Right forelimb (tissue), 1 donor: Measurements from ENCODE around the gene COL23A1.
A peak's percentile ranks its signal among the peaks of the same experiment; 100 is the strongest.

Experiments
- DNase-seq: peaks from one replicate; pipeline ENCODE4 v3.0.0-alpha.2; 2018

COL23A1 gene

DNA sequence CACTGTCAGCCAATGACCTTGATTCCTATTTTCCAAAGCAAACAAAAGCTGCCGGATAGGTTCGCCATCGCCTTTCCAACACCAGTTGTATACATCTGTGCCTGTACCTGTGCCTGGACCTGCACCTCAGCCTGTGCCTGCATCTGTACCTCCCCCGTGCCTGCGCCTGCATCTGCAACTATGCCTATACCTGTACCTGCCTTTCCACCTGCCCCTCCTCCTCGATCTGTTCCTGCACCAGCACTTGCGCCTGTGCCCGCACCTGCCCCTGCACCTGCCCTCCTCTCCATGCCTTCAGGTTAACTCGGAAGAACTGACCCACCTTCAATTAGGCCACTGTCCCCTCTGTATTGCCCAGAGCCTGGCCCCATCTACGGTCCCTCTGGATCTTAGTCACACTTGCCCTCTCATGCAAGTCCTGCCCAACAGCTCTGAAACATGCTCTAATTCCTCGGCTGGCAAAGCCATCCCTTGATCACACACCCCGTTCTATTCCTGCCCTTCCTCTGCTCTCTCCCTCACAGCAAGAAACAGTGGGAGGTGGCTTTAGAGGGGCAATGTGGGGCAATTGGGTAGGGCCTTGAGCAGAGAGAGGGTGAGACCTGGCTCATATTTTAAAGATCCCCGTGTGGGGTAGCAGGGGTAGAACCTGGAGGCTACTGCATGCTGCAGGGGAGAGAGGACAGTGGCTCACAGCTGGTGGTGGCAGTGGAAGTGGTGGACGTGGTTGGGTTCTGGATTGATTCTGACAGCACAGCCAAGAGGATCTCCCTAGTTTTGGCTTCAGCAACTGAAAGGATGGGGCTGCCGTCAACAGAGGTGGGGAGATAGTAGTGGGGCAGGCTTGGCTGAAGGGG, 298.0 kb downstream of the COL23A1 start:
- peak; percentile 34 for DNase-seq

DNA sequence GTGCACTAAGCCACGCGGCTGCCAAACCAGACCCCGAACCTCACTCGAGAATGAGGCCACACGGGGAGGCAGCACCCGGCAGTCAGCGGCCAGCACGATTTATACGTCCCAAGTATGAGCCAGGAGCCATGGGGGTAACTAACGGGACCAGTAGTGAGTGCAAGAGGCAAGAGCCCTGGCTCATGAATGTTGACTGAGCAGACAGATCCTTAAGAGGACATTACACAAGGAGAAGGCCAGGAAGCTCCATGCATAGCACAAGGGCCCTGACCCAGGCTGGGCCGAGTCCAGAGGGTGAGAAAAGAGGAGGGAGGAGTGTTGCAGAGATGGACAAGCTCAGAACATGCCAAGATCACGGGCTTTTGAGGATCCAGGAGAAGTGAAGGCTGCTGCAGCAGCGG, 299.0 kb downstream of the COL23A1 start:
- no peak for DNase-seq

DNA sequence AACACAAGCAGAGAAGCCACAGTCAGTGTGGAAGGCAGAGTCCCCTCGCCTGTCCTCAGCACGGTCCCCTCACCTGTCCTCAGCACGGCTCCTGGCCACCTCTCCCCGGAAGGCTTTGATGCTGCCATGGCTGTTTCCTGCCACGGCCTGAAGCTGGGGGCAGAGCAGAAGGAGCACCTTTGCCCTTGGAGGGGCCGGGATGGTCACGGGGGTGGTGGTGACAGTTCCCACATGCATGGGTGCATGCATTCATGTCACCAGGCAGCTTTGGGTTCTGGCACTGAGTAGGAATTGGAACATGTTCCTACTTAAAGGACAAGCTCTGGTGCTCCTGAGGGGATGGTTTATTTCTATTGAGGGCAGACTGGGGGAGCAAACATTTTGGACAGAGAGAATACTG, 299.8 kb downstream of the COL23A1 start:
- DNase-seq, result no peak

DNA sequence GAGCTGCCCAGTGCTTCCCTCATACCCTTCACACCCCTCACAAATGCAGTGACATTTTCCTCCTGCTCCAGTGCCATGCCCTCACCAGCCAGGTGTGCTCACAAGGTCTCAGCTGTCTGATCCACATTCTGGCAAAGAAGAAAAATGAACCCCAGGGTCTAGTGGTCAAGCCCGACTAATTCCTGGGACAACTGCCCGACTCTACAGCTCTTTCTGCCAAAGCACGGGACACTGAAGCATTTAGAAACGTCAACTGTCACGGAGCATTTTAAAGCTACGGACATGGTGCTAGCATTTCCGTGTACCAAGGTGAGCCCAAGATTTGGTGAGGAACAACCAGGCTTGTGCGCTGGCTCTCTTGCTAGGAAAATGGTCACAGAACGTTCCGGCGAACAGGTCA, 300.8 kb downstream of the COL23A1 start:
- no peak for DNase-seq

DNA sequence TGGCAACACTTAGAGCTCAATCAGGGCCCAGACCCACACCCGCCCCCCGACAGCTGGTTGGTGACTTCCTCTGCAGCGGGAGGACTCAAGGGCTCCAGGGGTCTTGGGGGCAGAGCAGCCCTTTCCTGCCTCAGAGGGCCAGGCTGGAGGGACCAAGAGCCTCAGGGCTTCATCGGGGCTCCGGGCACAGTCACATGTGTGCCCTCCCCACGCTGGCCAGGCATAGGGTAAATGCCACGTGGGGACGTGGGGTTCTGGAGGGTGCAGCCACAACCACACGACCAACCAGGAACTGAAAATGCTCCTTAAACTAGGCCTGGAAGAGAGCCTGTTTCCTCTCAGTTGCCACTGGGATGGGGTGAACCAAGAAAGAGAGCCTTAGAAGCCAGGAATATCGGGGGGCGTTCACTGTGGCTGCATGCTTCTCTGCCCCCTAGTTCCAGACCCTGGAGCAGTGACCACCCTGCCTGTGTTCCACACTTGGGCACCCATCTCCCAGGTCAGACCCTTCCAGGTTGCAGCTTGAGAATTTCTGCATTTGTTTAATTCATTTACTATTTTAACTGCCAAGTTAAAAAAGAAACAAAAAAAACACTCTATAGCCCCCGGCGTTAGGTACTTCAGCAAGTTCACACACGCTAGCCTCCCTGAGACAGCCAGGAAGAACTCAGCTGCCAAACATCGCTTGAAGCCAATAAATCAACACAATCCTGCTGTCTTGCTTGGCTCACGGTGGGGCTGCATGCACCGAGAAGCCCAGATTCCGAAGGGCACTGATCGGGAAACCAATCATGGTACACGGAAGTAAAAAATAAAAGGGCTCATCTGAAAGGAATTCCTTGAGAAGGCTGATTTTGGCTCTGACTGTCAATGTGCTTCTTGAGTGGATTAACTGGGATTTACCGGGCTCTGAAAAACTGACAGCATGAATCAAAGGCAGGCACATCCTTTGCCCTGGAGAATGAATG, 301.5 kb downstream of the COL23A1 start:
- no peak for DNase-seq

DNA sequence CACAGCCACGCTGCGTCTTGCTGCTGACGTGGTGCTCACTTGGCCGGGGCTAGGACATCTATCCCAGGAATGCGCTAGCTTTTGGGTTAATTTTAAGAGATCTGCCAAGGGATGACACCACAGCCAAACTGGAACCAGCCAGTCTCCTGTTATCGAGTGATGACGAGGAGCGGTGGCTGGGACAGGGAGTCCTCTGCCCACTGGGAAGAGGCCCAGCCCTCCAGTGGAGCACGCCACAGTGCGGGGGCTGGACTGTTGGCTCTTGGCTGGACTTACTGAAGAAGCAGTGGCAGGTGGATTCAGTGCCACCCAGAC, 302.4 kb downstream of the COL23A1 start:
- DNase-seq, result no peak

DNA sequence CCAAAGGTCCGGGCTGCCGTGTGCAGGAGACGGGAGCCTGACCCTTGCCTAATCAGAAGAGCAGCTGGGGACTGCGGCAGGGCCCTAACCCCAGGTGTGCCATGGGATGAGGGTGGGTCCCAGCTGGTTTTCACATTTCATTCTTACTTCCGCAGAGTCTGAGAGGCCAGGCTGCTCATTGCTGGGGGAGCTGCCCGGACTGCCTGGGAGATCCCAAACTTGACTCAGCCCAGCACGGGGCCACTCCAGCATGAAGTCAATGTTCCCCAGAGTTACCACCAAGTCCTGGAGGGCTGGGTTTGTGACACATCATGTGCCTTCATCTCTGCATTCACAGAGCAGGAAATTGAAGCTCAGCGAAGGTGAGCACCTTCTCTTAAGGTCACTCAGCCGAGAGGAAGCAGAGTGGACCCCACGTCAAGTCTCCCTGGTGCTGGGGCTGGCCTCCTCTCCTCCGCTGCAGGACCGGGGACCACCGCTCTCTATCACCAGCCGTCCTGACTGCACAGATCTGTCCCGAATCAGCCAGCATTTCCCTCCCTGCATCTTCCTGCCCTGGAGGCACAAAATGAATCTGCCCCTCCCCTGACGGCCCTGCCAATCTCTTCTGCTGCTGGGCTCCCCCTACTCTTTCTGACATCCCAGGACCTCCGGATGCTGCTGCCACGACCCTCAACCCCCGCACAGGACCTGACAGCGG, 303.0 kb downstream of the COL23A1 start:
- DNase-seq, result no peak

DNA sequence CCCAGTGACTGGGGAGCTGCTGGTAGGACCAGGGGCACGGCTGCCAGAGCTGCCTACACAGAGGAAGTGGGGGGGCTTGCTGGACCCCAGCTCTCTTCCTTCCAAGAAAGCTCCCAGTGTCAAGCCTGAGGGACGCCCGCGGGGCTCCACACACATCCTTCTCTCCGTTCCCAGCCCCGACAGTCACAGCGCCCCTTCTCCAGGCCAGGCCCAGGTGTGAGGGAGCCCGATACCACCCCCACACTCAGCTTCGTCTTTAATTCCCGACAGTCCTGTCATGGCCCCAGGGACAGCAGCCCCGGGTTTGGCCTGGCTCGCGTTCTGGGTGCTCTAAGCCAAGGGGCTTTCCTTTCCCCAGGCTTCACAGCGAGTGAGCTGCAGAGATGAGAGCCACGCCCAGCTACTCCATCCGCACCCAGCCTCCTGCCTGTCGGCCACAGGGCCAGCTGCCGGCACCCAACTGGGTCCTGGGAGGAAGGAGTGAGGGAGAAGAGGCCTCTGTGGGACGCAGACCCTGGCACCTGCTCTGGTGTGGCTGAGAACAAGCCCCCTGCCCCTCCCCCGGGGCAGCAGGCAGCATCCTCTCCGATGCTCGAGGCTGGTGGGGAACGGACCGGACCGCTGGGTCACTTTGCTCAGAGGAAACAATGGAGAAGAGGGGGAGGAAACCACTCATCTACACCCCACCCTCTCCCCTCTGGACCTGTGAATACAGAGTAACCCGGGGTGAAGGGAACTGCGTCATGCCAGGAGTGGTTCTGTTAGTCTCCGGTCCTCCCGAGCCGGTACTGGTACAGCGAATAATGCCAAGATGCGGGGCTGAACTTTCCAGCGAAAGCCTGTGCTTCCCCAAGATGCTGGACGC, 303.7 kb downstream of the COL23A1 start:
- DNase-seq, result no peak

DNA sequence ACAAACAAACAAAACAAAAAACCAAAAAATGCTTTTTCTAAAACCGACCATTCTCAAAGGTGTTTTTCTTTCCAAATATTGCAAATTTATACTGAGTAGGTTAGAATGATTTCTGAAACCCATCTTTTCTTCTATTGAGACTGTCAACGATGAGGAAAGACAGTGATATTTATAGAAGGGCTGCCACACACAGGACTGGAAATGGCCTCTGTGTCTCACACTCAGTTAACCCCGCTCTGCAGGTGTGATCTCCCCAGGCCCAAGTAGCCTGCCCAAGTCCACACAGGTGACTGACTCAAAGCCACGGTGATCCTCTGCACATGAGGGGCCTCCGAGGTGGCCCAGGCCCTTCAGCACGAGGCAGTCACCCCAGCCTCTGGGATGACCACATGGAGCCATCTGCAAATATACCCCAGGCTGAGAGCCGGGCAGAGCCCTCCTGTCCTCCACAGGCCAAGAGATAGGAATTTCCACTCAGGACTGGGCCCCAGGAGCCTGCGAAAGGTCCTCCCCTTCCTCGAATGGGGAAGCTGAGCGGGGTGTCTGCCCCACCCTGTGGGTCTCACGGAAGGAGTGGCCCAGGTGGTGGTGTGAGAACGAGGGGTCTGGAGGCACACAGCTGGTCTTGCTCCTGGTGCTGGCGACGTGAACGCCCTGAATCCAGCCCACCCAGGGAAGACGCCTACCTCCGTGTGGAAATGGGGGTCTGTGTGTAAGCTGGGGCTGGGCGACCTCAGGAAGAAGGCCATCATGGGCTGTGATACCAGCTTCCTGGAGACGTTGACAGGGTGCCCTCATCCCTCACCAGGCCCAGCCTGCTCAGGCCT, 304.6 kb downstream of the COL23A1 start:
- DNase-seq, result no peak

DNA sequence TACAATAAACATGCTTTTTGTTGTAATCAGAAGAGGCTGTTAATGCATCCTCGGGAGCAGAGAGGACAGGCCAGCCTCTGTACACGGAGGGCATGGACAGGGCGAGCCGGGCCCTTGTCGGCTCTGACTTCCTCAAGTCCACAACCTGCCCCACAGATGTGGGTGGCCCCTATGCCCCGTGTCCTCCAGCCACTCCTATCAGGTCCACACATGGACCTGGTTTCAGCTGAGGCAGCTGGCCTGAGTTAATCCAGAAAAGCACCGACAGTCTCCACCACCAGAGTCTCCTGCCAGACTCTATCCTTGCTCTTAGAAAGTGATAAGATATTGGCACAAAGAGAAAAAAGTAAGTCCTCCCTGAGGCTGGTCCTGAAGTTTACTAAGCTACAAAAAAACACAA, 305.2 kb downstream of the COL23A1 start:
- DNase-seq, result no peak

DNA sequence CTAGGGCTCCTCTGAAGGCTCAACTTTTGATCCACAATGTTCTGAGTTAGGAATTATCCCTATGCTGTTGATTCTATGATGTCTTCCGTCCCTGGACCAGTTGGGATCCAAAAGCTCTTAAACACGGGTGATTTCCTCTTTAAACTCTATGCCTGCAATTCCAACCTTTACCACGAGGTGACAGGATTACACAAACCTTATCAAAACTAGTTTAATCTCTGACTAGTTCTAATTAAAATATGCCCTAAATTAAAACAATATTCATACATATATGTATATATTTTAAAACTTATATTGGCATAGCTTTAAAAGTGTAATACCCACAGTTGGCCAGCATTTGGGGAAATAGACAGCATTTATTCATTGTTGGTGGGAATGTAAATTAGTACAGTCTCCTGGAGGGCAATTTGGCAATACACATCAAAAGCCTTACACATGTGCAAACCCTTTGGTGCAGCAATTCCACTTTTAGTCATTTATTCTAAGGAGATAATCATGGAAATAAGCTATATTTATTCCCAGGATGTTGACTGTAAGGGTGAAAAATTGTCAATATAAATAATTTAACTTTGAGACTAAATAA, 306.0 kb downstream of the COL23A1 start:
- no peak for DNase-seq

DNA sequence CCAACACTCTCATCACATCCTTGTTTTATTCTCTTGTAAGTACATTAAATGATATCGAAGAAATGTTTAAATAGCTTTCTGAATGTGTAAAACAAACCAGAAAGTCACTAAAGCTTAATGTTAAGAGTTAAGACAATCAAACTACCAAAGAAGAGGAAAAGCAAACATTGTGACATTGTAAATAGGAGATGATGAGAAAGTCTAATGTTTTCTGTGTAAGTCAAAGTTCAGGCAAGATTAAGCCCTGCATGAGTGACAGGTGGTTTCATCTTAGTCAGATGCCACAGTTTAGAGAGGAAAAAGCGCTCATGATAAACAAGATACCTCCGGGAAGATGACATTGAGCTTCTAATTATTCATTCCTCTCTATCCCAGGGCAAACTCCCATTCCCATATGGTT, 306.7 kb downstream of the COL23A1 start:
- no peak for DNase-seq

DNA sequence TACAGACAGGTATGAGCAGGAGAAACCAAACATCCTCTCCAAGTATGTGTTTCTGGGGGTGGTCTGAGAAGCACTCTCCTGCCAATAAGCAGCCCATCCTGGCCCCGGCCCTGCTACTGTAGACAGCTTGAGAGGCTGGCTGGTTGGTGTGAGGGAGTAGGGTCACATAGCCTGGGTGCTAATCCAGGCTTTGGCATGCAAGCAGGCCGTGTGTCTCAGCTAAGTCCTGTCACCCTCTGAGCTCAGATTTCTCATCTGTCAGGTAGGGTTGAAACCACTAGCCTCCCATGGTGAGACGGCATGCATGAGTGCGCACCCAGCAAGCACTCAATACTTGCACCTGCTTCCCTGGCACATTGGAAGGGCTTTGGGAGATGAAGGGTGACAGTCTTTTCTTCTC, 307.8 kb downstream of the COL23A1 start:
- no peak for DNase-seq

DNA sequence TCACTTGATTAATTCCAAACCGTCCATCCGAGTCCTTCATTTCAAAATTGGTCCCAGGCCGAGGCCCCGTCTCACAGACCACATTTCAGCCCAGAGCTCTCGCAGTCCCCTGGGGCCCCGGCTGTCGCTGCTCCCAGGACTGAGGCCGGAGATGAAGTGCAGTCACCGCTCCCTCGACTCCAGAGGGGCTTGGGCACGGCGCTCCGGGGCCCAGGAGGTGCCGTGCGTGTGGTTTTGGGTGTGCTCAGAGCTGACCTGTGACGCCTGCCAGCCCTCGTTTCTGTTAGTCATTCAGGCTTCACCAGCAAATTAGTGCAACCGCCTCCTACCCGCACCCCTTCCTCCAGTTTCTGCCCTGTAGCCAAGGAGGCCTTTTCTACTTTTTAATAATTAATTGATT, 308.9 kb downstream of the COL23A1 start:
- no peak for DNase-seq

DNA sequence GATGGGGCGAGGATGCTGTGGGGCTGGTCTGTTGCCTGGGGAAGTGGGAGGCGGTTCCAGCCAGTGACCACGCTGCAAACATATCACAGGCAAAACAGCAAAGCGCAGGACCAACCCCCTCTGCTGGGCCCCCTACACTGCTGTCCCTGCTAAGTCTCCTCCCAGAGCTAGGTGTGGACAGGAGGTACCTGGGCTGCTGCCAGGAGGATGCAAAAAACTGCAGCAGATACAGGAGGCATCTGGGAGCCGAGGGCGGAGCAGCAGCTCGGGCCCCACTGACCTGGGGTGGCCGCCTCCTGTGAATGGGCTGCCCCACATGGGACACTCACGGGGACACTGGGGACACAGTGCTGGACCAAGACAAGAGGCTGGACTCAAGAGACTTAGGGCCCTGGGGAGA, 309.6 kb downstream of the COL23A1 start:
- no peak for DNase-seq

DNA sequence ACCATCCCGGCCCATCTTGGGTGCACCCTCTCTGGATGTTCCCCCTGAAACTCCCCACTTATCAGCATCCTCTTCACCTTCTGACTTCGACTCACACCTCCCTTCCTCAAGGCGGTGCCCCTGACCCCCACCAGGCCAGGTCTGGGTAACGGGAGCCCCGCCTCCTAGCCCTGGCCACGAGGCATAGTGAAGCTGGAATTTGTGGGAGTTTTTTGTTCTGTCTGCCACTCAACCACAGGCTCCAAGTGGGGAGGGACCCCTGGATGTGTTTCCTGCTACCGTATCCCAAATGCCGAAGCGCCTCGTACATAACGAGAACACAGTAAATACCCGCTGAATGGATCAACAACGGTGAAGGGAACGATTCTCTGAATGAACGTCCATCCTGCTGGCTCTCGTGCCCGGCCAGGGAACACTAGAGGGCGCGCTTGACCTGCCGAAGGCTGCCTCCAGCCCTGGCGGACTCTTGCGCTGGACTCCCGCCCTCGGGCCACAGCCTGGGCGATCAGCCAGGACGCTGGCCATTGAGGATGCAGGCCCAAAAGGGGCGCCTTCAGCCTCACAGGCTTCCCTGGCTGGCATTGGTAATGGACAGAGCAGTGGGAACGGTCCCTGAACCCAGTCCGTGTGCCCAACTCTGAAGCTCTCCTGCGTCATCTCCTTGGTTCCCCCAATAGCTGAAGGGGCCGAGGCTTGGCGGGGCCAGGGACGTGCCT, 310.3 kb downstream of the COL23A1 start:
- peak; percentile 93 for DNase-seq

DNA sequence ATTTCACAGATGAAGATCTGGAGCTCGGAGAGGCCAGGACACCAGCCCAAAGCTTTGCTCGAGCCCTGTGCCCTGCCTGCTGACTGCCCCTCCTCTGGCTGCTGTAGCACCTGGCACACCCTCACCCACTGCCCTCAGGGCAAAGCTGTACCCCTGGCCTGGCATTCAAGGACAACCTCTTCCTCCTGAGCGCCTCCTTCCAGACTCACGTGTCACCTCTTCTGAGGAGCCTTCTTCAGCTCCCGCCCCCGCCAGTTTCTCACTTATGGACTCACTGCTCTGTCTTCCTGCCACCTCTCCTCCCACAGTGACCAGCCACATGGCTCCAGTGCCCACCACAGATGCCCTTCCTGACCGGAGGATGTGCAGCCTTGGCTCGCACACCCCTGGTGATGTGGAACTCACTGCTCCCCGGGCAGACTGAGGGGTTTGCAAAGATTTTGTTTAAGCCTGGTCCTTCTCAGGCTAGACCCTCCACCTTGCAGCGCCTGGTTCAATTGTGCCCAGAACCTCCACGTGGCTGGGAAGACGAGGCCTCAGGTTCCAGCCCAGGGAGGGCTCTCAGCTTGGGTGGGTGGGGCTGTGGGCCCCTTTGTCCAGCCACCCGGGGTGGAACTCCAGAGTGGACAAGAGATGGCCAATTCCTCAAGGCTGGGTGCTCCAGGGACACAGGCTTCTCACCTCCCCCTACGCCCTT, 311.0 kb downstream of the COL23A1 start:
- no peak for DNase-seq

DNA sequence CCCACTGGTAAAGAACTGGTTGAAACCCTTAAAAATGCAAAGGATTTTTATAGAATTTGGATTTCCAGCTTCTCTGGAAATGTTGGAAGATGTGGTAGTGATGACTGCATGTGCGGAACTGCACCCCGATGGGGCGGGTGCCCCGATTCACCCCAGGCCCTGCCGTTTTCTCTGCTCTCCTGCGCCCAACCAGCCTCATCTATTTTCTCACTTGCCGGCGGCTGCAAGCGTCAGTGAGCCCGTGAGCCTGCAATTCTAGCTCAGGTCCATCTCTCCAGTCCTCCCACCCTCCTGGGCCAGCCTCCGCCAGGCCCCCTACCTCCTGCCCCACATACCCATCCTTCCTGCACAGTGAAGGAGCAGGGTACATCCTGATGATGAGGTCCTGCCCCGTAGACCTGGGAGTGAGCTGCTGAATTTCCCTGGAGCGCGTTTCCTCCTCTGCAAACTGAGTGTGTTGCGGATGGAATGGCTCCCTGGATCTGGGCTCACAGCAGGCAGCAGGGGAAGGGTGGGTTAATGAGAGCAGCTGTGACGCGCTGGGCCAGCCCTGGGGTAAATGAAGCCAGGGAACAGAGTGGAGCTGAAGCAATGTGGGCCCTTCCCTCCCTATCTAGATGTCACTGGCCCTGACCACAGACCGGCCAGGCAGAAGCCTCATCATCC, 311.7 kb downstream of the COL23A1 start:
- DNase-seq, result no peak

DNA sequence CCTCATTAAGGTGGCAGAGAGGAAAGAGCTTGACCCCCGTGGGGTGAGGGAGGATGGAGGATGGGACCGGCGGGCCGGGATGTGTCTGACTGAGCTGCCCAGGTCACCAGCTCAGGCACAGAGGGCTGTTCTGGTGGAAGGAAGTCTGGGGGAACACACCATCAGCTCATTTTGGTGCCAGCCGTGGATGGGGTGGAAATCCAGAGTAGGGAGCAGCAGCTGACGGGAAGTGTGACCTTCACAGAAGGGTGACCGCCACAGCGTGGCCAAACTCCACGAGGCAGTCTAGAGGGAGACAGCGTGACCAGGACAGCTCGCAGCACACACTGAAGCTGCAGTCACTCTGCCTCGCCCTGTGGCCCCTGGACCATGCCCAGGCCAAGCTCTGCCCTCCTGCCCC, 312.3 kb downstream of the COL23A1 start:
- no peak for DNase-seq
